Measurements from ENCODE around the gene SLC29A4. TPM values are rescaled to one million over a fixed set of nuclear protein-coding genes. Genes with fewer than 3 reads are reported as not detected.

SLC29A4 gene
- total RNA-seq, 8 experiments from 2014 or later, result 0.81 to 24.9 (median 13.1) TPM

GRCh38 chr7:5348134-5349004 lies 65.6 kb downstream of the SLC29A4 start:
- Histone ChIP-seq H3K27ac (no peak overlapping the region), H3K4me1 (replicated peaks in 1 of 2) (no peaks in the 10 kb centered on the region), H3K4me3 (no peak overlapping the region)
- WGBS, 10 experiments, result 76 to 94% methylated on average over 4 to 7 of the region's 21 CpGs; no CpG with 5 or more reads in 8 of the 10 experiments
- in situ Hi-C loops (cut with MboI; ENCODE audit: low pct_unique_long_range_greater_than_20kb in 2 of 9, low sequenced_read_pairs in 9 of 9, unreplicated experiment in 9 of 9), result no loop called here
- peak in 2 of 8 experiments; percentile 20 to 21 for ATAC-seq (replicated peaks in 6 of 8)

GRCh38 chr7:5349005-5349380 lies 66.2 kb downstream of the SLC29A4 start:
- ATAC-seq (replicated peaks in 6 of 8), result no peak
- 67 to 100% (median 82%) methylated on average over 1 to 8 of the region's 17 CpGs; no CpG with 5 or more reads in 5 of the 10 experiments for WGBS, 10 experiments
- in situ Hi-C loops (cut with MboI; ENCODE audit: low pct_unique_long_range_greater_than_20kb in 2 of 9, low sequenced_read_pairs in 9 of 9, unreplicated experiment in 9 of 9), result no loop called here
- Histone ChIP-seq H3K4me3 (no peak overlapping the region), H3K27ac (no peak overlapping the region), H3K4me1 (replicated peaks in 1 of 2) (no peaks in the 10 kb centered on the region)

GRCh38 chr7:5349437-5350173 lies 66.9 kb downstream of the SLC29A4 start:
- H3K27ac ChIP-seq, result no peak overlapping the region
- no peaks in the 10 kb centered on the region for H3K4me1 ChIP-seq (replicated peaks in 1 of 2)
- in situ Hi-C loops (cut with MboI; ENCODE audit: low pct_unique_long_range_greater_than_20kb in 2 of 9, low sequenced_read_pairs in 9 of 9, unreplicated experiment in 9 of 9), result no loop called here
- no peak for ATAC-seq (replicated peaks in 6 of 8)
- 53 to 84% (median 63%) methylated on average over 5 to 16 of the region's 34 CpGs; no CpG with 5 or more reads in 5 of the 10 experiments for WGBS, 10 experiments
- H3K4me3 ChIP-seq, result no peak overlapping the region

- Histone ChIP-seq H3K4me3 (no peak overlapping the region), H3K27ac (no peak overlapping the region), H3K4me1 (replicated peaks in 1 of 2) (no peaks in the 10 kb centered on the region)
- ATAC-seq (replicated peaks in 6 of 8), result no peak
- in situ Hi-C loops (cut with MboI; ENCODE audit: low pct_unique_long_range_greater_than_20kb in 2 of 9, low sequenced_read_pairs in 9 of 9, unreplicated experiment in 9 of 9), result no loop called here
- WGBS, 10 experiments, result no CpG with 5 or more reads among the region's 15 CpGs
Observed at GRCh38 chr7:5350174-5350463, 67.4 kb downstream of the SLC29A4 start.

- no peak for ATAC-seq (replicated peaks in 6 of 8)
- no peaks in the 10 kb centered on the region for H3K4me1 ChIP-seq (replicated peaks in 1 of 2)
- in situ Hi-C loops (cut with MboI; ENCODE audit: low pct_unique_long_range_greater_than_20kb in 2 of 9, low sequenced_read_pairs in 9 of 9, unreplicated experiment in 9 of 9), result no loop called here
- H3K27ac ChIP-seq, result no peak overlapping the region
- H3K4me3 ChIP-seq, result no peak overlapping the region
- WGBS, 10 experiments, result 60 to 95% (median 81%) methylated on average over 1 to 14 of the region's 23 CpGs; no CpG with 5 or more reads in 2 of the 10 experiments
Observed at GRCh38 chr7:5350600-5351385, 68.0 kb downstream of the SLC29A4 start.

GRCh38 chr7:5351507-5352265 lies 68.9 kb downstream of the SLC29A4 start:
- no peak overlapping the region for H3K4me3 ChIP-seq
- ATAC-seq (replicated peaks in 6 of 8), result no peak
- in situ Hi-C loops (cut with MboI; ENCODE audit: low pct_unique_long_range_greater_than_20kb in 2 of 9, low sequenced_read_pairs in 9 of 9, unreplicated experiment in 9 of 9), result no loop called here
- H3K27ac ChIP-seq, result no peak overlapping the region
- WGBS, 10 experiments, result 63 to 93% (median 85%) methylated on average over 5 to 14 of the region's 35 CpGs; no CpG with 5 or more reads in 1 of the 10 experiments
- no peaks in the 10 kb centered on the region for H3K4me1 ChIP-seq (replicated peaks in 1 of 2)

GRCh38 chr7:5352440-5353010 lies 69.8 kb downstream of the SLC29A4 start:
- no peak for ATAC-seq (replicated peaks in 6 of 8)
- Histone ChIP-seq H3K4me3 (no peak overlapping the region), H3K27ac (no peak overlapping the region), H3K4me1 (replicated peaks in 1 of 2) (no peaks in the 10 kb centered on the region)
- in situ Hi-C loops (cut with MboI; ENCODE audit: low pct_unique_long_range_greater_than_20kb in 2 of 9, low sequenced_read_pairs in 9 of 9, unreplicated experiment in 9 of 9), result no loop called here
- WGBS, 10 experiments, result 50 to 100% (median 97%) methylated on average over 2 to 5 of the region's 19 CpGs; no CpG with 5 or more reads in 5 of the 10 experiments

GRCh38 chr7:5354460-5355232 lies 71.9 kb downstream of the SLC29A4 start:
- H3K4me1 ChIP-seq (replicated peaks in 1 of 2), result no peaks in the 10 kb centered on the region
- in situ Hi-C loops (cut with MboI; ENCODE audit: low pct_unique_long_range_greater_than_20kb in 2 of 9, low sequenced_read_pairs in 9 of 9, unreplicated experiment in 9 of 9), result no loop called here
- H3K27ac ChIP-seq, result no peak overlapping the region
- WGBS, 10 experiments, result 16 to 100% (median 74%) methylated on average over 1 to 15 of the region's 17 CpGs; no CpG with 5 or more reads in 1 of the 10 experiments
- H3K4me3 ChIP-seq, result no peak overlapping the region
- peak in 4 of 8 experiments; percentile 25 to 99 (median 98) for ATAC-seq (replicated peaks in 6 of 8)

Other genes starting within 250 kb of the SLC29A4 start
- gene RBAK, start 237.1 kb upstream of the SLC29A4 start, total RNA-seq, result 10 to 100 TPM in 7 of 8 experiments, 1 to 10 TPM in 1; 6.7 to 18.4 (median 15.1) TPM
- 100 to 1,000 TPM in 1 of 8 experiments, 10 to 100 TPM in 7; 28.7 to 147 (median 51.1) TPM for gene WIPI2, start 92.7 kb upstream of the SLC29A4 start, total RNA-seq
- gene TNRC18, start 140.9 kb downstream of the SLC29A4 start, total RNA-seq, result 100 to 1,000 TPM in 1 of 8 experiments, 10 to 100 TPM in 7; 12.1 to 127 (median 45.8) TPM
- gene FBXL18, start 230.9 kb downstream of the SLC29A4 start, total RNA-seq, result 10 to 100 TPM in 1 of 8 experiments, 1 to 10 TPM in 7; 3.5 to 10.2 (median 6.5) TPM
- 1,000 to 10,000 TPM; 1,317 to 4,366 (median 2,131) TPM for gene ACTB, start 247.7 kb downstream of the SLC29A4 start, total RNA-seq

Measured in motor neuron (in vitro differentiated cells).